ENCODE results near the gene INHBA. TPM values are rescaled to one million over a fixed set of nuclear protein-coding genes. Genes with fewer than 3 reads are reported as not detected.

INHBA gene
- total RNA-seq, 1 experiment from 2014 or later, result 1.7 TPM

- no peaks in the 10 kb centered on the region for H3K27me3 ChIP-seq (ENCODE audit: insufficient read depth, low read length)
- H4K5ac ChIP-seq (ENCODE audit: insufficient read length, low read depth, low read length), result no peak overlapping the region
- no peak overlapping the region for H3K4me2 ChIP-seq (ENCODE audit: insufficient read depth, insufficient read length, low read length)
- no peak overlapping the region for H3K27ac Mint-ChIP-seq
- H2AFZ ChIP-seq (ENCODE audit: low read length), result no peak overlapping the region
- H3K79me2 ChIP-seq (ENCODE audit: insufficient read depth, low read length), result no peaks in the 10 kb centered on the region
- no peaks in the 10 kb centered on the region for H3K4me1 ChIP-seq (ENCODE audit: insufficient read depth, low read length)
- no peaks in the 10 kb centered on the region for H4K20me1 ChIP-seq (ENCODE audit: control insufficient read depth, insufficient read depth, insufficient read length)
- no peak overlapping the region for H2BK5ac ChIP-seq (ENCODE audit: insufficient read length, low read length)
- H3K9me3 ChIP-seq (ENCODE audit: control insufficient read depth, low read depth, low read length), result no peaks in the 10 kb centered on the region
- no peak overlapping the region for H2BK20ac ChIP-seq (ENCODE audit: low read depth, low read length, poor library complexity, severe bottlenecking)
- no peak overlapping the region for H4K91ac ChIP-seq (ENCODE audit: insufficient read length, low read depth, low read length)
- no peak overlapping the region for H3K18ac ChIP-seq (ENCODE audit: insufficient read length, low read depth, low read length)
- no peak overlapping the region for H3K9ac ChIP-seq (ENCODE audit: extremely low read depth, insufficient read length, low read length)
- H3K79me1 ChIP-seq (ENCODE audit: insufficient read depth, low read depth, low read length, poor library complexity, severe bottlenecking), result no peaks in the 10 kb centered on the region
- no peak overlapping the region for H3K4me3 Mint-ChIP-seq
- no peak overlapping the region for H3K14ac ChIP-seq (ENCODE audit: insufficient read depth, low read length)
- H3K23ac ChIP-seq (ENCODE audit: insufficient read length, low read depth, low read length), result no peak overlapping the region
- no peak overlapping the region for H3K27ac ChIP-seq (ENCODE audit: insufficient read length, low read depth, low read length)
- H3K23me2 ChIP-seq (ENCODE audit: insufficient read length, low read depth, low read length, poor library complexity, severe bottlenecking), result no peaks in the 10 kb centered on the region
- no peak overlapping the region for H2BK120ac ChIP-seq (ENCODE audit: low read depth, low read length, poor library complexity, severe bottlenecking)
- no peak overlapping the region for H4K8ac ChIP-seq (replicated peaks; ENCODE audit: insufficient read length, low read depth, low read length)
- H3K27me3 Mint-ChIP-seq (ENCODE audit: low read depth), result no peaks in the 10 kb centered on the region
- H2BK12ac ChIP-seq (ENCODE audit: insufficient read length, low read depth, low read length), result no peak overlapping the region
- no CpG with 5 or more reads among the region's 3 CpGs for WGBS (ENCODE audit: extremely low coverage, insufficient read length, low lambda C conversion rate)
- H3K4ac ChIP-seq (ENCODE audit: low read depth, low read length), result no peak overlapping the region
- DNase-seq, result no peak
- TF ChIP-seq CTCF (conservative IDR thresholded peaks at IDR 0.05), result no peak
- no peak overlapping the region for H3T11ph ChIP-seq (ENCODE audit: low read length)
- H2BK15ac ChIP-seq (ENCODE audit: low read depth, low read length), result no peak overlapping the region
- H3K56ac ChIP-seq (ENCODE audit: insufficient read length, low read depth, low read length), result no peak overlapping the region
- H3K4me1 Mint-ChIP-seq, result no peaks in the 10 kb centered on the region
- H3K9me3 Mint-ChIP-seq, result no peaks in the 10 kb centered on the region; a peak in 1 of 5 replicates
- no peaks in the 10 kb centered on the region; a peak in 1 of 7 replicates for H3K36me3 Mint-ChIP-seq (ENCODE audit: insufficient read depth in 1 of 3, low read depth in 3 of 3)
- no peak overlapping the region for H2AK5ac ChIP-seq (ENCODE audit: insufficient read length, low read length)
These were observed 43.4 kb downstream of the INHBA start for GRCh38 chr7:41659539-41659938.
